Psoas muscle (tissue), 8 donors: ENCODE data around the gene TSPAN6. TPM values are rescaled to one million over a fixed set of nuclear protein-coding genes. Genes with fewer than 3 reads are reported as not detected.

Experiments
- ATAC-seq, 4 donors: fragments of 200-7000 bp; cut with Tn5 transposase; one replicate each; pipeline ENCODE4 v1.9.1; 2020; ENCODE audit warnings: moderate library complexity in 3 of 4, mild to moderate bottlenecking in 2 of 4
- DNase-seq, 2 donors: peaks; one replicate each; pipeline ENCODE4 v3.0.0-alpha.2; 2020
- H3K27ac ChIP-seq: fragments of 200-600 bp; one replicate; pipeline ENCODE4 v1.8.0; 2022
- H3K27me3 ChIP-seq, 3 donors: fragments of 200-600 bp in 1 of 3; one replicate each; pipeline versions ENCODE4 v1.6.1 to v1.8.0; 2013 to 2022; ENCODE audit warnings: low read length in 2 of 3, mild to moderate bottlenecking in 2 of 3, moderate library complexity in 1 of 3; ENCODE audit not compliant: insufficient read depth in 3 of 3
- H3K36me3 ChIP-seq, 2 donors: fragments of 200-600 bp in 1 of 2; one replicate each; pipeline versions ENCODE4 v1.6.1 to v1.8.0; 2013 to 2022; ENCODE audit warnings: low read depth in 1 of 2, mild to moderate bottlenecking in 1 of 2, moderate library complexity in 1 of 2; ENCODE audit not compliant: insufficient read depth in 1 of 2
- H3K4me1 ChIP-seq: fragments of 200-600 bp; one replicate; pipeline ENCODE4 v1.8.0; 2022
- H3K4me3 ChIP-seq: fragments of 200-600 bp; one replicate; pipeline ENCODE4 v1.8.0; 2022; ENCODE audit warnings: mild to moderate bottlenecking
- H3K9me3 ChIP-seq: fragments of 200-600 bp; one replicate; pipeline ENCODE4 v1.8.0; 2022
- CTCF ChIP-seq: fragments of 200-600 bp; IDR thresholded peaks from one replicate; pipeline ENCODE4 v1.8.0; 2022; ENCODE audit warnings: antibody characterized with exemption
- WGBS, 3 donors: extraction: QIAGEN DNeasy Blood & Tissue Kit; methylation state at CpG; one replicate each; pipeline versions ENCODE4 v1.1.6 to v1.1.7; 2013; 5-methylcytosine and 5-hydroxymethylcytosine counted together
- intact Hi-C, 2 donors: fragments of 100-400 bp; cut with DNase I; formaldehyde crosslinking; loops; one replicate each; pipeline versions ENCODE4 v1.11.0 to v1.14.2; 2022
- polyA plus RNA-seq, 3 donors: library from polyadenylated mRNA; stranded (reverse); fragments of 200-250 nt; gene quantifications; one replicate each; pipeline ENCODE4 v1.2.3, GENCODE V29; 2013
- total RNA-seq, 4 donors: library from RNA; stranded (reverse); fragmentation: NEBNext Ultra II Directional in 2 of 4; extraction: Animal tissue kit (Norgen Biotek cat#: 25700) in 2 of 4; gene quantifications; one replicate each; pipeline versions ENCODE4 v1.2.1 to v1.2.4, GENCODE V29; 2021 to 2023
- donor health status: healthy with polysubstance abuse.
- donor health status: DM: no; HTN: no; CAD: no; lungs with moderate emphysema.
- donor health status: Bipolar disorder and iron deficiency.
- donor health status: healthy.
- donor health status: DM: yes; HTN: yes; CAD: no.
- donor health status: DM: no; HTN: no; CAD: no.
- donor health status: DM: no; HTN: no; CAD: no.
- donor health status: DM: yes; HTN: yes; CAD: no.

The TSPAN6 gene
- total and polyA plus RNA-seq, 7 donors, result 2.1 to 4.3 (median 3.3) TPM

DNA sequence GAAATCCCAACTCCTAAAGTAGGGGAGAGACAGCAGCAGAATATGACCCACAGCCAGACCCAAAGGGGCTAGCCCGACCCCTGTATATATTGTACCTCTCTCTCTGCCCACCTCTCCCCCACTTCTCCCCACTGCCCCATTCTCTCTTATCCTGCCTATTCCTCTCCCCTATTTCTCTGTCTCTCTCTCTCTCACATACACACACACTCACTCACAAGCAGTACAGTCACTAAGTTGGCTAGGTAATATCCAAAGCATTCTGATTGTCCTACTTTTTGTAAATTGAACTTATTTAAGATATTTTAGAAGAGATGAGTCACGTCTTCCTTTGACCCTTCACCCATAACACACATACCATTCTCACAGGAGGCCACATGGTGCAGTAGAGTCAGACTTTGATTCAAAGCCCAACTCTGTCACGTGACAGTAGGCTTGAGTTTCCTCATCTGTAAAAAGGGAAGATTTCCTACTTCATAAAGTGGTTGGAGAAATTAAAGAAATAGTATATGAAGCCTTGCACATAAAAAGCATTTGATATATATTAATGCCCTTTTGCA lies 36.9 kb upstream of the TSPAN6 start:
- intact Hi-C loops, result no loop called here

GRCh38 chrX:100672966-100673365 lies 36.4 kb upstream of the TSPAN6 start:
- 70 to 91% (median 89%) methylated on average over 3 of the region's 3 CpGs for WGBS, 3 donors
- intact Hi-C loops, result no loop called here

More for the DNA sequence above, 36.9 kb upstream of the TSPAN6 start:
- no peaks in the 10 kb centered on the region for H3K36me3 ChIP-seq
- 49 to 80% (median 64%) methylated on average over 3 of the region's 3 CpGs for WGBS, 3 donors
- H3K4me3 ChIP-seq, result no peak overlapping the region
- no peaks in the 10 kb centered on the region for H3K9me3 ChIP-seq
- TF ChIP-seq CTCF, result no peak
- H3K27me3 ChIP-seq, result peaks cover 0 to 21% (median 0%) of the 10 kb centered on the region in 3 donors
- no peaks in the 10 kb centered on the region for H3K4me1 ChIP-seq
- H3K27ac ChIP-seq, result no peak overlapping the region
- DNase-seq, result no peak
- no peak for ATAC-seq

GRCh38 chrX:100663642-100664041 lies 27.0 kb upstream of the TSPAN6 start:
- no peaks in the 10 kb centered on the region for H3K4me1 ChIP-seq
- no peak for TF ChIP-seq CTCF
- 33 to 56% (median 47%) methylated on average over 2 of the region's 2 CpGs for WGBS, 3 donors

More at GRCh38 chrX:100672966-100673365, 36.4 kb upstream of the TSPAN6 start:
- H3K4me3 ChIP-seq, result no peak overlapping the region
- no peaks in the 10 kb centered on the region for H3K4me1 ChIP-seq
- no peak for ATAC-seq
- no peaks in the 10 kb centered on the region for H3K9me3 ChIP-seq
- TF ChIP-seq CTCF, result no peak
- H3K36me3 ChIP-seq, result no peaks in the 10 kb centered on the region
- H3K27ac ChIP-seq, result no peak overlapping the region
- DNase-seq, result no peak
- H3K27me3 ChIP-seq, result peaks cover 0 to 26% (median 0%) of the 10 kb centered on the region in 3 donors

GRCh38 chrX:100662796-100663195 lies 26.2 kb upstream of the TSPAN6 start:
- H3K4me3 ChIP-seq, result no peak overlapping the region
- peaks cover 3% of the 10 kb centered on the region for H3K9me3 ChIP-seq
- peaks cover 0 to 38% (median 0%) of the 10 kb centered on the region in 3 donors for H3K27me3 ChIP-seq
- DNase-seq (no peak), ATAC-seq (no peak)
- no peaks in the 10 kb centered on the region for H3K36me3 ChIP-seq
- H3K27ac ChIP-seq, result no peak overlapping the region
- TF ChIP-seq CTCF, result no peak
- WGBS, 3 donors, result 82 to 90% (median 84%) methylated on average over 4 of the region's 4 CpGs
- intact Hi-C loops, result no loop called here
- no peaks in the 10 kb centered on the region for H3K4me1 ChIP-seq

More at GRCh38 chrX:100663642-100664041, 27.0 kb upstream of the TSPAN6 start:
- Histone ChIP-seq H3K4me3 (no peak overlapping the region), H3K36me3 (no peaks in the 10 kb centered on the region), H3K9me3 (no peaks in the 10 kb centered on the region), H3K27ac (no peak overlapping the region), H3K27me3 (peaks cover 0 to 46% (median 0%) of the 10 kb centered on the region in 3 donors)
- ATAC-seq, result no peak
- DNase-seq, result no peak
- intact Hi-C loops, result no loop called here

GRCh38 chrX:100662170-100662569 lies 25.6 kb upstream of the TSPAN6 start:
- DNase-seq (no peak), ATAC-seq (no peak)
- no peaks in the 10 kb centered on the region for H3K36me3 ChIP-seq
- no peak overlapping the region for H3K27ac ChIP-seq
- 83 to 89% (median 89%) methylated on average over 13 of the region's 13 CpGs for WGBS, 3 donors
- H3K4me1 ChIP-seq, result no peaks in the 10 kb centered on the region
- no peak overlapping the region for H3K4me3 ChIP-seq
- peaks cover 3% of the 10 kb centered on the region for H3K9me3 ChIP-seq
- peaks cover 0 to 36% (median 0%) of the 10 kb centered on the region in 3 donors for H3K27me3 ChIP-seq
- intact Hi-C loops, result no loop called here
- no peak for TF ChIP-seq CTCF
